ENCODE measurements around the gene NQO2. TPM values are rescaled to one million over a fixed set of nuclear protein-coding genes. Genes with fewer than 3 reads are reported as not detected.
"Not testable (repeated sequence)": the region's sequence is repeated elsewhere in the genome, so short reads cannot be mapped to it uniquely, and the experiment has no call there.

Gene NQO2
- polyA plus RNA-seq, 4 donors = 24.0 to 81.8 (median 60.3) TPM

DNA sequence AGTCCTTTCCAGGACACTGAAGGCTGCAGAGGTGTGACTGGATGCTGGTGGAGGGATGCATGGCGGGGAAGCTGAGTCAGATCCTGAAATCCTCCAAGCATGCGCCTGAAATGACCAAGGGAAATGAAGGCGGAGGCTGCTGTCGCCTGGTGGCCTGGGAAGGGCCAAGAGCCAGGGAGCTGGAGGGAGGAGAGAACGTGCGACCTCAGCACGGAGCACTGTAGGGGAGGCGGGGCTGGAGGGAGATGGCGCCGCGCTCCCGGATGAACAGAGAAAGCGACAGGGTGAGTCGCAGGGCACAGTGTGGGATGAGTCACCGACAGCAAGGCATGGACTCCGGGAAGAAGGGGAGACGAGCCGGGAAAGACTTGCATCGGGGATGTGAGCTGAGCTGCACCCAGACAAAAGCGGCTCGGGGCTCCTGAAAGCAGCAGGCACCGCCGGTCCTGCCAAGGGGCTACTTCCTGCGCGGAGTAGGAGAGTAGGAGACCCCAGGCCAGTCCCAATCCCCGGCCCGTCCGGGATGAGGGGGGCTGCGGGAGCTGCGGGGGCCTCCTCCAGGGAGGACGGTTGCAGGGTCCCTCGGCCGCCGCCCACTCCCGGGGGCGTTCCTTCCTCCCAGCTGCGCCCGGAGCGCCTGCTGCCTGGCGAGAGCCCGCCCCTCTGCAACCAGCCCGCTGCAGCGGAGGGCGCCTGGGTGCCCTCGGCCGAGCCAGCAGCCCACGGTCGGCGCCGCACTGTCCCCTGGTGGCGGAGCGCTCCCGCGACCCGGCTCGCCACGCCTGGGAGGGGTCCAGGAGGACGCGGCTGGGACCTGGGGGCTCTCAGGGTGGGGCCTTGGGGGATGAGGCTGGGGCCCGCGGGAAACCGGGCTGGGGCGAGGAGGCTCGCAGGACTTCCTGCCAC, 11.0 kb upstream of the NQO2 start:
- peak; percentile 79 to 84 (median 80) for DNase-seq (ENCODE audit: low read depth in 4 of 4, low spot score in 3 of 4)

DNA sequence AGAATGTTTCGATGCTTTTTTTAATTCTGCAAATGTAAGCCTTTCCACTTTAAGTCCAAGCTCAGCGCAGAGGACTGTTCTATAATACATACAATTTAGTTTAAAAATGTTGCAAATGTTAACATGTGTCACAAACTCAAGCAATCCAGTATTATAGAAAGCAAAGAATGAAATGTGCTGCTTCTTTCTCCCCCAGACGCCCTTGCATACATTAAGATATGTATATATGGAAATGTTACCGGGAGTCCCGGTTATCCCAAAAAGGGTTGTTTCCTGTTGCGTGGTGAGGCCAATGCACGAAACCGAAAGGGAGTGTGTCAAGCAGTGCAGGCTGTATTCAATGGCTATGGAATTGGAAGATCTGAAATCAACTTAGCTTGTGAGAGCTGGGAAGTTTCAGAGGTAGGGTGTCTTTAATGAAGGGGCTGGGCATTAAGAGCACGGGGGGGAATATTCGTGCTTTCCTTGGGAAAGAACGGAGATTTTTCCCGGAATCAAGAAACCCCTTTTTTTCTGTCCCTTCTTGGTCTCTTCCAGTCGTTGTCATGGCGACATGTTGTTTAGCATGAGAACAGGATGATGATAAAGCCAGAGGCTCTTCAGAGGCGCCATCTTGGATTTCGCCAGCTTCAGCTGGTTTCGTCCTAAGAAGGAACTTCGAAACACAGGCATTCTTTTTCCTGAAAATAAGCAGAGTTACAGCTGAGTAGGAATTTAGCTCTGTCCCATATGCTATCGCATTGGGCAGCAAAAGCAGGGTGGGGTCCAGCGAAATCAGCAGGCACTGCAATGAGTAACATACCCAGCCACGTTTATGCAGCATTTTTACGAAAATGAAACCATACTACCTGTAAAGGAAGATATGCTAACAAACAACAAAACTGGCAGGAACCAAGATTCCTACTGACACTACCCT, 10.1 kb upstream of the NQO2 start:
- DNase-seq (ENCODE audit: low read depth in 4 of 4, low spot score in 3 of 4) = peak; percentile 96 to 99 (median 98)

- no peak for DNase-seq (ENCODE audit: low read depth in 4 of 4, low spot score in 3 of 4)
Measured at GRCh38 chr6:2990248-2990931, 9.3 kb upstream of the NQO2 start.

- no peak for DNase-seq (ENCODE audit: low read depth in 4 of 4, low spot score in 3 of 4)
Measured at GRCh38 chr6:2990932-2991506, 8.7 kb upstream of the NQO2 start.

DNA sequence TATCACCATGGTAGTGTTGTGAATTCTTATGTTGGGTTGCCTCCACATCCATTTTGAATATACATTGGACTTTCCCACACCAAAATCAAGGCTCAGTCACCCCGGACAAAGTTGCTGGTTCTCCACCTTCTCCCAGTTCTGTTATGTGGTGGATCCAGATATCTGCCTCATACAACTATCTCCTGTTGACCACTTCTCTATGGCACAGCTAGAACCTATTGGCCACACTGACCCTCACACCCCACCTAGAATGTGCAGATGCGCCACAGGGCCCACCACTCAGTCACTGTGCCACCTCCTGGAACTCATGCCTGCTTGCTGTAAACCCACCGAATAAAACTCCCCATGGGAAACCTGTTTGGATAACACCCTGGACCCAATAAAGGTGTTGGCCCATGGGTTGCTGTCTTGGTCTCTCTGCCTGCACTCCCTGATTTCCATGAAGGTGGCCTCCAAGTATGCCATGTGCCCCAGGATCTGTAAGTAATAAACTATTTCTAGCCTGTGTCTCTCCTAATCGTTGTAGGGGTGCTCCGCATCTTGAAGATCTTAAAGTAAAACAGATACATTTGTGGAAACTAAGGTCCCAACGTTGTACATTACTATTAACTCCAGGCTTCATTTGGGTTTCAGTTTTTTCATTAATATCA, 7.2 kb upstream of the NQO2 start:
- DNase-seq (ENCODE audit: low read depth in 4 of 4, low spot score in 3 of 4) = no peak

DNA sequence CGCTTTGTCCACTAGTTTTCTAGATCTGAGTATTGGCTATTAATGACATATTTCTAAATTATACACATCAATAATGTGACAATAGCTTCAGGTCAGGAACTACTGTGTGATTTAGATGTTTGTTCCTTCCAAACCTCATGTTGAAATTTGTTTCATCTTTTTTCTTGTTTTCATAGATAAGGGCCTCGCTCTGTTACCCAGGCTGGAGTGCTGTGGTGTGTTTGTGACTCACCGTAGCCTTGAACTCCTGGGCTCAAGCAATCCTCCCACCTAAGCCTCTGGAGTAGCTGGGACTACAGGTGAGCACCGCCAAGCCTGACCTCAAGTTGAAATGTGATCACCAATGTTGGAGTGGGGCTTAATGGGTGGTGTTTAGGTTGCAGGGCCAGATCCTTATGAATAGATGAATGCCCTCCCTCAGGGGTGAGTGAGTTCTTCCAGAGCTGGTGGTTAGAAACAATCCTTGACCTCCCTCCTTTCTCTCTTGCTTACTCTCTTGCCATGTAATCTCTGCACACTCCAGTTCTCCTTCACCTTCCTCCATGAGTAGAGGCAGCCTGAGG, 5.9 kb upstream of the NQO2 start:
- DNase-seq (ENCODE audit: low read depth in 4 of 4, low spot score in 3 of 4) = no peak

DNA sequence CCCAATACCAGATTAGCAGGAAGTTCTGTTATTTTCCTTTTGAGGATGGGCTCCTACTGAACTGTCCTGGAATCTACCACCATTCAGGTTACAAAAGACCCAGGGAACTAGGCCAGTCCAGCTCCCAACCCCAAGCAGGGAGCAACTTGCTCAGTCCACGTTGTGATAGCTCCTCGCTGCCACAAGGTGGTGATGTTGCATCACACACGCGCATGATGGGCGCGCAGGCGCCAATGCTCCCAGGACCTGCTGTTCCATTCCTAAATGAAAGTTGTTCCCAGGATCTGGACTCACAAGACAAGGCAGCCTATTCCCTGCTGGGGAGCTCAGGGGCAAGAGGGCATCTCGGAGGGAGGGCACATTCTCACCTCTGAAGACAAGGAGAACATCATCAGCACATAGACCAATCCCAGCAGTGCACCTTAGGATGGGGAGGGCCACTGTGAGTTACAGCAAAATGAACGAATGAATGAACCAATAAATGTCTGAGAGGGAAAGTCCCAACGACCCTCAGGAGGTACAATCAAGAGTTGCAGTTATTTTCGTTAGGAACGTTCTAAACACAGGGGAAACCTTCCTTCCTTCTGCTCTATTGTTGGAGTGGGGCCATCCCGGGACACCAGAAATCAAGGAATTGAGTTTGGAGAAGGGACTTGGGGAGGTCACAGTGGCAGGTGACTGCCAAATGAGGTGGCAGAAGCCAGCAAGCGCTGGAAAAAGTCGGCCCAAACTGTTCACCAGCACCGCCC, 1.3 kb upstream of the NQO2 start:
- not testable (repeated sequence) for DNase-seq (ENCODE audit: low read depth in 4 of 4, low spot score in 3 of 4)

DNA sequence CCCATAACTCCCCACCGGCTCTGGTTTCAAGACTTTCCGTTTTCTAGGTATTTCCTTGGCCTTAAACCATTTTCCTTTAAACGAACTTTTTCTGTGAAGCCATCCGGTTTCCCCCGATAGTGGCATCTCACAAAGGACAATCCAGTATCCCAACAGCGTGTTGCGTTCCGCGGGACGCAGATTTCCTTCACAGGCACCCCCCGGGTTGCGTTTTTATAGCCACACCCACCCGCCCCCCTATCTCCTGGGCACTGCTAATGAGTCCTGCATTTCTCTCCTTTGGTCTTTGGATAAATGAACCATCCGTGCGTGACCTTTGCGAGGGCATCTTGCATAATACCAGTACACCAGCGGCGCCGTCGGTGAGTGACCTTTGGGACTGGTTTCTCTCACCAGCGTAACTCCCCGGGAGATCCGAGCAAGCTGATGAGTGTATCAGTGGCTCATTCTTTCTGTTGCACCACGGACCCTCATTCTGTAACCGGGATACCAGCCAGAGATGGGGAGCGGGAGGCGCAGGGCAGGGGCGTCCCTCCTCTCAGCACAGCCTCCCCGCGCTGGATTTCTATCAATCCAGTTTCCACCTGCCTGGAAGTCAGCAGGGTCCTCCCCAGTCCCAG, 586 bp upstream of the NQO2 start:
- DNase-seq (ENCODE audit: low read depth in 4 of 4, low spot score in 3 of 4) = peak in 1 of 4 donors; percentile 55

DNA sequence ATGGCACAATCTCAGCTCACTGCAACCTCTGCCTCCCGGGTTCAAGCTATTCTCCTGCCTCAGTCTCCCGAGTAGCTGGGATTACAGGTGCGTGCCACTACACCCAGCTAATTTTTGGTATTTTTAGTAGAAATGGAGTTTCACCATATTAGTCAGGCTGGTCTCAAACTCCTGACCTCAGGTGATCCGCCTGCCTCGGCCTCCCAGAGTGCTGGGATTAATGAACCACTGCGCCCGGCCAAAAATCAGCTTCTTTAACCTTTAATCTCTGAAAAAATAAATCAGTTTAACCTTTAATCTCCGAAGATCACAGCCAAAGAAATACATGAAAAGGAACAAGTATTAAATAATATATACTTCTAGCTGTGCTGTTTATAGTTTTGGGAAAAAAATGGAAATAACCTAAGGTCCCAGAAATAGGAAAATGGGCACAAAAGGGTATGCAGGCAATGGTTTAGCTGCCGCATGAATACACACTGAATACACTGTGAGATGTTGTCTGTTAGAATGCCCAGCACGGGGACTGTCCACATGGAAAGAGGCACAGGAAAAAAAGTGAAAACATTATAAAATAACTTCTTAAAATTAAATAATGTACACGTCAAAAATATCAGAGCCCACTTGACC, 1.6 kb downstream of the NQO2 start:
- no peak for DNase-seq (ENCODE audit: low read depth in 4 of 4, low spot score in 3 of 4)

DNA sequence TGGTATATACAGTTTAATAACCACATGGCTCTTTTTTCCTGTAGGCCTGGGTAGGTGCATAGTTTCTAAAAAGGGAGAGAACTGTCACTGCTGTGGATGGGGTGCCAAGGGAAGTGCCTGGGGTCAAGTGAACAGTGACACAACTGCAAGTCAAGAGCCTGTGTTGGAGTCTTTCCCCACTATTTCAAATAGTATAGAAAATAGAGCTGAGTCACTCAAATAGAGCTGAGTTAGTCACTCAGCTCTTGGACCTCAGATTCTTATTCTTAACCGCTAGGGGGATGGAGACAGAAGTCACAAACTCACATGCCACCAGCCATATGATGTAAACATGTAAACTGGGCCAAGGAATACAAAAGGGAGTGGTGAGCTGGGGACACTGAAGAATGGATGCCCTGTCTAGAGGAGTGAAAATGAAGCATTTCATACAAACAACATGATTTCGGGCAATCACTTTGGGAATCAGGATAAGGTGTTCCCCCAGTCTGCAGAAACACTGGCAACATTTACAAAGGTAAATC, 2.1 kb downstream of the NQO2 start:
- DNase-seq (ENCODE audit: low read depth in 4 of 4, low spot score in 3 of 4) = no peak

DNA sequence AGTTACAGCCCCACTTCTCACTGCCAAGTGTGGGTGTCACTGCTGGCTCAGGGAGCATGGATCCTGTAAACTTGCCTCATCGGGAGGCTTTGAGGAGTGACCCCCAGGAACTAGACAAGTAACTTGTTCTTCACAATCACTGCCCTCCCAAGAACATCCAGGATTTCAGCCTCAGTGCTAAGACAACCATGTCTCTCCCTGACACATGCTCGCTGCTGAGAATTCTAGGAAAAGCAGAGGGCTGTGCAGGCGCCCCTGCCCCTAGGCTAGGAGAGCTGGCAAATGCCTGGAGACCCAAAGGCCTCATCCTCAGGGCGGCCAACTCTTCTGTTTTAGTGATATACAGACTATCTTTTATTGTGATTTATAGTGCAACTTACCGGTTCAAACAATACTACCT, 3.5 kb downstream of the NQO2 start:
- not testable (repeated sequence) for DNase-seq (ENCODE audit: low read depth in 4 of 4, low spot score in 3 of 4)

DNA sequence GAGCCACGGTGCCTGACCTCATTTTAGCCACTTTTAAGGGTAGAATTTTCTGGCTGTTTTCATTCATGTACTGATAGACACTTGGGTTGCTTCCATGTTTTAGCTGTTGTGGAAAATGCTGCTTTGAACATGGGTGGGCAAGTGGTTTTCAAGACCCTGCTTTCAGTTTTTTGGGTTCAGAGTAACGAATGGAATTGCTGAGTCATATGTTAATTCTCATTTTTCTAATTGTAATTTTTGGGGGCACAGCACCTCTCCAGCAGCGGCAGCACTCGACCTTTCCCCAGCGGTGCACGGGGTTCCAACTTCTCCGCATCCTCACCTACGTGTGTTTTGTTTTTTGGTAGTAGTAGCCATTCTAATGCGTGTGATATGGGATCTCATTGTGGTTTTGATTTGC, 5.4 kb downstream of the NQO2 start:
- DNase-seq (ENCODE audit: low read depth in 4 of 4, low spot score in 3 of 4) = no peak

DNA sequence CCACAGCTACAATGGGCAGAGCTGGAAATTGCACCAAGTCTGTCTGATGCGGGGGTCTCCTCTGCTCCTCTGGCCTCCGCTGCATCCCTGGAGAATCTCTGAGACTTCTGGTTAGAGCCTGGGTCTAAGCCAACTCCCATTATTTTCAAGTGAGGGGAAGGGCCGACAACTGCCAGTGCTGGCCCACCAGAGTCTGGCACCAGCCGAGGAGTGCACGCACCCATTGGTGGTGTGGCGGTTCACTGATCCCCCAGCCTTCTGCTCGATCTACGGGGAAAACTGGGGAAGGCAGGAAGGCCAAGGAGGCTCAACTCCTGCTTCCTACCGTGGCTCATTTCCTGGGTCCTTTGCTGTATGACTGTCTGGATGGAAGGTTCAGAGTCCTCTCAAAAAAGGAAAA, 6.2 kb downstream of the NQO2 start:
- DNase-seq (ENCODE audit: low read depth in 4 of 4, low spot score in 3 of 4) = no peak

- DNase-seq (ENCODE audit: low read depth in 4 of 4, low spot score in 3 of 4) = no peak
Measured at GRCh38 chr6:3006476-3006875, 6.8 kb downstream of the NQO2 start.

- DNase-seq (ENCODE audit: low read depth in 4 of 4, low spot score in 3 of 4) = no peak
Measured at GRCh38 chr6:3007571-3007970, 7.9 kb downstream of the NQO2 start.

GRCh38 chr6:3008712-3009265, 9.1 kb downstream of the NQO2 start:
- not testable (repeated sequence) for DNase-seq (ENCODE audit: low read depth in 4 of 4, low spot score in 3 of 4)

- DNase-seq (ENCODE audit: low read depth in 4 of 4, low spot score in 3 of 4) = no peak
Measured at GRCh38 chr6:3009930-3010329, 10.2 kb downstream of the NQO2 start.

GRCh38 chr6:3011158-3011557, 11.5 kb downstream of the NQO2 start:
- no peak for DNase-seq (ENCODE audit: low read depth in 4 of 4, low spot score in 3 of 4)
